GM19438 (cell line): ENCODE results near the gene DDC.

ENCODE experiments used
- ATAC-seq: cut with Tn5 transposase; IDR thresholded peaks from one replicate; pipeline ENCODE4 v1.9.1; 2021; ENCODE audit warnings: low read depth; ENCODE audit not compliant: unreplicated experiment

Gene DDC

DNA sequence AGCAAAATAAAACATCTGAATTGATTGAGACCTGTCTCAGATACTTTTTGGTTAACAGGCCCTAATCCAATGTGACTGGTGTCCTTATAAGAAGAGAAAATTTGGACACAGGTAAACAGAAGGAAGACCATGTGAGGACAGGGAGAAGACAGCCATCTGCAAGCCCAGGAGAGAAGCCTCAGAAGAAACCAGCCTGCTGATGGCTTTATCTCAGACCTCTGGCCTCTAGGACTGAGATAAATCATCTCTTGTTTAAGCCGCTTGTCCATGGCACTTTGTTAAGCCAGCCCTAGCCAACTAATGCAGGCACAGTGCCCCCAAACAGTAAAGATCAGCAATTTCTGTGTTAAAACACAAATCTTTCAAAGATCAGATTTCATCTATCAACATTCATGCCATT is 73.3 kb downstream of the DDC start:
- no peak for ATAC-seq

DNA sequence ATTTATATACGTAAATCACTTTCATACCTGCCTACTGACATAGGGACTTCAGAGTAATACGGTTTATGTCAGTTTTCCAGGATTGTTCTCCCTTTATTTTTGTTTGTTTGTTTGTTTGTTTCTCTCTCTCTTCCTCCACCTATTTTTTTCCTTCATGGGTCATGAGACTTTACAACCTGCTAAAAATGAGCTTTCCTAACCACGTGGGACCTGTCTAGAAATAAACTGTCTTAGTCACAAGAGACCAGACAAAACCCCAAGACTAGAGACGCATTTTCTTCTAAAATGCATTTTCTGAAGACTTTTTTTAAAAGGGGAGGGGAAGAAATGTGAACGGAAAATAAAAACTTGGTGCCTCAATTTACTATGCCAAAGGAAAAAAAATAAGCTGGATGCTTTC is 74.0 kb downstream of the DDC start:
- ATAC-seq: no peak

DNA sequence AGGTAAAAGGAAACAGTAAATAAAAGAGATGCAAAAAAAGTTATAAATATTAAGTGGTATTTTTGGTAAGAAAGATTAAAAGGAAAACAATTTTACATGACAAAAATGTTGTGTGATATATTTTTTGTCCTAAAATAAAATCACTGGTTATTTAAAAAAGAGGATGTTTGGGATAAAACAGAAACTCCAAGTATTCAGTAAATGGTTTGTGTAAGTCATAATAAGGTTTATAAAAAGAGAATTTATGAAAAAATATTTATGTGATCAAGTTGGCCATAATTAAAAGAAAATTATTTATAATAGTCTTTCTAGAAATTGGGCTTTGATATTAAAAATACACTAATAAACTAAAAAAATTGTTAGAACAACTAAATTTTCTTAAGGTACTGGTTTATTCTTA is 76.8 kb downstream of the DDC start:
- no peak for ATAC-seq

DNA sequence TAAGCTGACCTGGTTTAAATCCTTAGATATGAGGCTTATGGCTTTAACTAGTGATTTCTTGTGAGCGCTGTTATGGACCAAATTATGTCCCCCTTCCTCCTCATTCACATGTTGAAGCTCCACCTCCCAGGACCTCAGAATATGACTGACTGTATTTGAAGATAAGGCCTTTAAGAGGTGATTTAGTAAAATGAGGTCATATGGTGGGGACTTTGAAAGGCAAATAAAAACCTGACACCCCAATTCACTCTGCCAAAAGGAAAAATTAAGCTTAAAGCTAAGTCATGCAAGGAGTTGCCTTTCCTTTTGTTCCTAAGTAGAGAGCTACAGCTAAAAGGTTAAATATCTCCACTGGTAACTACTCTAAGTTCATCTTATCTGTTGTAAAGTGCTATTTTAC is 78.7 kb downstream of the DDC start:
- no peak for ATAC-seq

DNA sequence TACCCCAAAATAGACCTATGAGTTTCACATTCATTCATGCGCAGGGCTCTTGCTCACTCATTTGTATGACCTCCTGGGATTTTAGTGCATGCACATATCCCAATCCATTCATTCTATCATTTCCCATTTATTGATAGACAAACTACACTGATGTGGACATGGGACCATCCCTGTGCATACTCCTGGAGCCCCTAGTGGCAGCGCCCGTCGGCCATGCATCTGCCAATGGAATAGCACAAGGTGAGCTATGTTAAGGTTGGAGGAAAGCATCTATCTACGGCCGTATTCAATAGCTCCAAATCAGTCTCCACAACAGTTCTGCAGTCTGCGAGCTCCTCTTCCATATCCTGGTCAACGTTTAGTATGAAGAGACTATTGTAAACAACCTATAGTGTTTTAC is 83.3 kb downstream of the DDC start:
- no peak for ATAC-seq

DNA sequence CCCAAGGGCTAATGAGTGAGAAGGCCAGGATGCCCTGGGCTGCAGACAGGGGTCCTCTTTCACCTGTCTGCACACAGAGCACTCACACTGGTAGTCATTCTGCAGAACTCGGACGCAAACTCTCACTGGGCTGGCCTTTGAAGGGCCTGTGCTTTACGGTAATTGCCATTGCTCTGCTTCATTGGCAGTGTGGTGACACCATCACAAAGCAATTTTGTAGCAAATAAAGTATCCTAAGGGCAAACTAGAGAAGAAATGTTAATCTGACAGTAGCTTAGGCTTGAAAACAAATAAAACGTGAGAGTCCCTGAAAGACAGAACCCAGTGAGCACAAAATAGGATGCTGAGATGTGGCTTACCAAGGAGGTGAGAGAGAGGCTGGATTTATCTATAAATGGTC is 84.4 kb downstream of the DDC start:
- ATAC-seq: no peak

DNA sequence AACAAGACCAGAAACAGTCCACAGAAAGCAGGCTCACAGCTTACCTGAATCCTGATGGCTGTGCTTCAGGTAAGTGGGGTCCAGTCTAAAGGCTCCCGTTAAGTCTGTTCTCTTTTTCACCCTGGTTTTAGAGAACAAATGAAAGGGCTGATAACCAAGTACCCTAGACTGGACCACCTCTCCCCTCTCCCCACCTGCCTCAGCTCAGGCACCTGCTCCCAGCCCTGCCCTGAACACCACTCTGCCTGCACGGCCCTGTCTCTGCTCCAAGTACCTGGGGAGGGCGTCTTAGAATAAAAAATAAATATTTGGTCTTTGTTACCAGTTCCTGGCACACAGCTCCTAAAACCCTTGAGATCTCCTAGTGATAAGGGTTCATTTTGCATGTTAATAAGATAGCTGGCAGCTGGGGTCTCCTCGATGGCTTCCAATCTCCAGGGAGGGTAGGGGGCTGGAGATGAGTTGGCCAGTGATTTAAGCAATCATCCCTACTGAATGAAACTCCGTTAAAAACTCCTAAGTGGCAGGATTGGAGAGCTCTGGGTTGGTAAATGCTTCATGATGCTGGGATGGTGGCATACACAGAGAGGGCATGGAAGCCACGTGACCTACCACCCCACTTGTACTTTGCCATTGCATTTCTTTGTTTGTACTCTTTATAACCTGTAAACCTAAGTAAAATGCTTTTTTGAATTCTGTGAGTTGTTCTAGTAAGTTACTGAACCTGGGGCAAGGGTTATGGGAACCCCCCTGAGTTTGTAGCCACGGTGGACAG is 85.3 kb downstream of the DDC start:
- ATAC-seq: no peak

DNA sequence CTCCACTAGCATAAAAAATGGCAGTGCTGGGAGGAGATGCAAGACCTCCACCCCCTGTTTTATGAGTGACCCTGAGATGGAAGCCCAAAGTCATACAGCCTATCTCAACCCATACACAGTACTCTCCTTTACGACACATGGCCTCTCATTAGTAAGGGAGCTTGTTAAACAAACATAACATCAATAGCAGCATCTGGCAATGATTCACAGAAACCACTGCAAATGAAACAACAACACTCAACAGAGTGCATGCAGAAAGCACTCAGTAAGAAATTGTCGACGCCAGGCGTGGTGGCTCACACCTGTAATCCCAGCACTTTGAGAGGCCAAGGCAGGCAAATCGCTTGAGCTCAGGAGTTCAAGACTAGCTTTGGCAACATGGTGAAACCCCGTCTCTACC is 87.6 kb downstream of the DDC start:
- no peak for ATAC-seq

DNA sequence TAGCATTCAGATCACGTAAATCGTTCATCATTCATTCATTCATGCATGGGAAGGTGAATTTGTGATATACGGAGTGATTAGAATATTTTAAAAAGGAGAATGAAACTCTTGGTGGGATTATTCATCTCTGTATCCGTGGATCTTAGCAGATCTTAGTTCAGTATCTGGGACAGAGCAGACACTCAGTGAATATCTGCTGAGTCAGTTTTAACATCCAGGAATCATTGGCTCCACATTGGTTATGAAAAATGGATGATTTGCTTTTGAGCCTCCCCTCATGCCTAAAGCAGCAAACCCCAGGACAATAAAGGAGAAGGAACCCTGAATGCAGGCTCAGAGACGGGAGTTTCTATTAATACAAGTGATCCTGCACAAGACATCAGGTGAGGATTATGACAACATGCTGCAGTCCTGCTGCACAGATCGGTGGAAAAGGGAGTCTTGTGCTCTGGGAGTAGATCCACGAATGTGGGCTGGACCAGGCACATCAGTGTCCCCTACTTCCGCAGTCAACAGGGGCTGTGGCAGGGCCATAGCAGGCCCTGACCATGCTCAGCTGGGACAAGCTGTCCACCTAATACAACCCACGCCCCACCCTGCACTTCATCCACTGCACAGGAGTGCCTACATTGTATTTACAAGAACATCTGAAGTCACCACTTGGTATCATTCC is 88.1 kb downstream of the DDC start:
- ATAC-seq: no peak

DNA sequence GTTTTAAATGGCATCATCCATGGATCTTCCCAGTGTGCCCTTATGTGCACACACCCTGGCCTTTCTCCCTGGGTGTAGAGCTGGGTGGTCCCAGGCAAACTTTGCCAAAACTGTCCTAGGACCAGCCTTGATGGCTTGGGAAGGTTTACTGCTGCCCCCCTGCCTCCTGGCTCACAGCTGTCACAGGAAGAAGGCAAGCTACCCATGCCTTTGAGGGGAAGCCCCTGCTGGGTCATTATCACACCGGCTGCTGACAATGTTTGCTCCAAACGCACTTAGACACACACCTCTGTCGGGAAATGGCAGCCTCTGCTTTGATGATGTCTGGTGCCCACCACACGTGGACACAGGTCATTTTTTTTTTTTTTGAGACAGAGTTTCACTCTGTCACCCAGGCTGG is 89.9 kb downstream of the DDC start:
- ATAC-seq: peak; percentile 61

DNA sequence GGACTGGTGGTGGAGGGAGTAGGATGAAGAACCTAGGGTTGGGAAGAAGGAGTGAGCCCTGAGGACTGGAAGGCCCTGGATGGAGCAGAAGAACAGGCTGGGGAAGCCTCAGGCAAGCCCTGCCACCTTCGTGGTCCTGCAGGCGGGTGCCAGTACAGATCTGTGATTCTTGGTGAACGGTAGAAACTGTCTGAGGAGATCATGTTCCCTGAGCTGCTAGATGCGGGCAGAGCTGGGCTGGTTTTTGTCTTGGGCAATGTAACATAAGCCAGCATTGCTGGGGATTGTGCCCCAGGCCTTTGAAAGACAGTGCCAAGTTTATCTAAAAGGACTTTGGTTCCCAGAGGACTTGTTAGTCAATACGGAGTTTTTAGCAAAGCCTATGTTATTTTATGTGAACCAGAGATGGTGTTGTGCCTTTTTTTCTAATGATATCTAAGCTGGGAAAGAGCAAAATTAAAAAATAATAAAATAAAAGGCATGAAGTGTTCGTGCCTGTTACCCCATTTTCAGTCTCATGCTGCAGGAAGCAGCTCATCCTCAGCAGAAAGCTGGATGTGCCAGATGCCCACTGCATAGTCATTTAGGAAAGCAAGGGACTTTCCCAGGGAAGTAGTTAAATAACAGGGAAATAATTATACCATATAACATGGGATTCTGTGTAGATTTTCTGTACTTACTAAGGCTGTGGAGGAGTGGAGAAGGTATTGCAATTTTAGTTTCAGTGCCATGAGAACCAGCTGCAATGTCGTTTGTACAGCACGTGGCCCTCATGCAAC is 90.6 kb downstream of the DDC start:
- ATAC-seq: no peak

DNA sequence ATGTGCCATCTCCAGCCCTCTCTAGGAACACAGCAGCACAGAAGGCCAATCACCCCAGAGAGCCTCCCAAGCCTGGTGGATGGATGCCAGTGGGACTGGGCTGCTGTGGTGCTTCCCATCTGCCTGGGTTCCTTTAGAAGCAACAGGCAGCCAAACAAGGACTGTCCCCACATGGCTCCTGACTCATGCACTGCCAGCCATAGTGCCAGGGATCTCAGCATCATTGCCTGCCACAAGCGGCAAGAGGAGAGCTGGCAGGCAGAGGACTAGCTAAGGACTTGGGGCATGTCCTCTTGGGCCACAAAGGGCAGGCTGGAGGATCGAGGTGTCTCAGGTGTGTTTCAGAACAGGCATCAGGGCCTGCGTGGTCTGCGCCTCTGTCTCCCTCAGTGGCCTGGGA is 91.7 kb downstream of the DDC start:
- ATAC-seq: no peak

DNA sequence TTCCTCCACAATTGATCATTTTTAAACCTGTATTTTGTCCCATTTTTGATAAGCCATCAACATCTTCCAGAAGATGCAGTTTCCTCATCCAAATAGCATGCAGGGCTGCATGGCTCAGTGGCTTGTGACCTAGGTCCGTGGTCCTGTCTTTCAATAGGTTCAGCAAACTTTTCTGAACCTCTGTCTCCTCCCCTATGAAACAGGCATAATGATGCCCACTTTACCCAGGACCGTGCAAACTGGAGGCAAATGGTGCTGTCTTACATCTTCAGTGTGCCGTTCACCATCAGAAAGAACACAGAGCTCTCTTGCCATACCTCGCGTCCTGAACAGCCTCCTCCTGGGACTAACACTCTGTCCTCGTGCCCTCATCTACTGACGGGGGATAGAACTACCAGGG is 92.8 kb downstream of the DDC start:
- no peak for ATAC-seq

DNA sequence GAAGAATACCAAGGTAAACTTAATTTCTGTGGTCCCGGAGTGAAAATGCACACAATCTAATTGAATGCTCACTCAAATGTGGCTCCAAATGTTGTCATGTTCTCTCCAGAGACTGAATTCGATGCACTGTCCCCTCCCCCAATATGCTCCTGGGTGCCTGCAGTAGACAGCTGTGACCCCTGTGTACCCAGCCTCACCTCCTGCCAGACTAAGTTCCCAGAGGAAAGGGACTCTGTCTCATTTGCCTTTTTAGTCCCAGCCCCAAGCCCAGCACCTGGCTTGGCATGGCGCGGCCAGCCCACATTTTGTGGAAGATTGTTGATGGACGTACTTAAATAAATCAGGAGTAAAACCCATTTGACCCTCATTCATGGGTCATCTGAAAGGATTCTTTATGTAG is 93.2 kb downstream of the DDC start:
- no peak for ATAC-seq

DNA sequence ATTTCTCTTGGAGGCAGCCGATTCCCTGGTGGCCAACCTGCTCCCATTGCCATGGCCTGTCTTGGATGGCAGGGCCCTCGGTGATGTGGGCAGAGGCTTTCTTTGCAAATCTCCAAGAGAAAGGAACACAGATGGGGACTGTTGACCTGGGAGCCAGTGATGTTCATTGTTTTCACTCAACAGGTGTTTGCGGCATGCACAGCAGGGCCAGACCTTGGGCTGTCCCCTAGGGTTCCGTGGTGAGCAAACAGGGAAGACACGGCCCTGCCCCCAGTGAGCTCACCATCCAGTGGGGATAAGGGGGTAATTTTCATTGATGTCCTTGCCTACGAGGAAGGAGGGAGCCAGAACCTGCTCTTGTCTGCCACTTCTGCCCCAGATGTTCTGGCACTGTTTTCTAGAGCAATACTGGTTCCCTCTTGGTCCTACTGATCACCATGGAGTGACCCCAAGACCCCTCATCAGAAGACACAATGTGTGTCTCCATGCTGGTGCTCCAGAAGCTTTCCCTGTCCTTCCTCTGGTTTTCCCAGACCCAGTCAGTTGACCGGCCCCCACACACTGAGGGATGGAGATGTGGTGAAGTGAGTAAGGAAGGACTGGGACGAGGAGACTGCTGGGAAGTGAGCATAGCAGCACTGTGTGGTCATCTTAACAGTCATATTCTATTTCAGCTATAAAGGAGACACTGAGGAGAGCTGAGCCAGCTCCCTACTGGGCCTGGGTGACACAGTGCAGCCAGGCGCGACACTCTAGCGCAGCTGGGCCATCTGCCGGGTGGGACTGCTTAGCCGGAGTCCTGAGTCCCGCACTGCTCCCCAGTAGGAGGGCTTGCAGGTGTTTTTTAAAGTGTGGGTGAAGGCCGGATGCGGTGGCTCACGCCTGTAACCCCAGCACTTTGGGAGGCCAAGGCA is 94.7 kb downstream of the DDC start:
- no peak for ATAC-seq

DNA sequence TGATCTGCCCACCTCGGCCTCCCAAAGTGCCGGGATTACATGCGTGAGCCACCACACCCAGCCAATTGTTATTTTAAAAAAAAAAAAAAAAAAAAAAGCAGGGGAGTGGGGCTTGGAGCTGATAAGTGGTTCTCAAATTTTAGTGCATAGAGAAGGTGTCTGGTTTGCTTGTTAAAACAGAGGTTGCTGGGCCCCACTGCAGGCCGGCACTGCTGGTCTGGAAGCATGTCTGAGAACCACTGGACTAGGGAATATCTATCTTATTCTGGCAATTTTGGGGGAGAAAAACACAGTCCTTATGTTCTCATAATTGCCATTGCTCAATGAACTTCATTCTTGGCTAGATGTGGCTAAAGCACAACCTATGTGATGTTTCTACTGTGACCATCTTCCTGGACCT is 96.0 kb downstream of the DDC start:
- ATAC-seq: no peak

DNA sequence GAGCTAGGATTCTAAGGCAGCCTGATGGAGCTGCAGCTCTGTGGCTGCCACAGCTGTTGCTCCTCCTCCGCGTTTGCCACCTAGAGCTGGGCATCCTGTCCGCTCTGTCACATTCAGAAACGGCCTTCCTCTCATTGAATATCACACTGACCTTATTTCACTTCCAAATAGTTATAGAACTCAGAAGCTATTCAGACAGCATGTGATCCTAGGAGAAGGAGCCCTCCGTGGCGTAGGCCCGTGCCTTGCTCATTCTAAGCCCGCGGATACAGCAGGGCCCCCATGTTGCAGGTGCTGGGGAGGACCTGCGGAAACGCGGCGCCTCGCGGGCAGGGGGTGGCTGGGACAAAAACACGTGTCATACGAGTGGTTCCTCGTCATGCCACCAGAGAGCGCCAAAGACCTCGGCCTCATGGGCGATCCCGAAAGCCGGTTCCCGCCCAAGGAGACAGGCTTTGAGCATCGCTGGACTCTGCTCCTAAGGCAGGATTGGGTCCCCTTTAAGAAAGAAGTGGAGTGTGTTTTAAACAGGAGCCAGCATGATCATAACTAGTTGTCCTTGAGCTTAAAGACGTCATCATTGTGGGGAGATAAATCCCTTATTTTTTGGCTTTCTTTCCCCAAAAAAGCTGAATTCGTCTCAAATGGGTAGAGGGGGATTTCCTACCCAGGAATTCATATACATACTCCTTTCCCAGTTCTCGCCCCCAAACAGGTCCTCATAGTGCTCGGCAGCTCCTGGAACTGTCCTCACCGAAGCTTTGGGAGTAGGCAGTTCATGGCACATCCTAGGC is 97.2 kb downstream of the DDC start:
- peak; percentile 90 for ATAC-seq

DNA sequence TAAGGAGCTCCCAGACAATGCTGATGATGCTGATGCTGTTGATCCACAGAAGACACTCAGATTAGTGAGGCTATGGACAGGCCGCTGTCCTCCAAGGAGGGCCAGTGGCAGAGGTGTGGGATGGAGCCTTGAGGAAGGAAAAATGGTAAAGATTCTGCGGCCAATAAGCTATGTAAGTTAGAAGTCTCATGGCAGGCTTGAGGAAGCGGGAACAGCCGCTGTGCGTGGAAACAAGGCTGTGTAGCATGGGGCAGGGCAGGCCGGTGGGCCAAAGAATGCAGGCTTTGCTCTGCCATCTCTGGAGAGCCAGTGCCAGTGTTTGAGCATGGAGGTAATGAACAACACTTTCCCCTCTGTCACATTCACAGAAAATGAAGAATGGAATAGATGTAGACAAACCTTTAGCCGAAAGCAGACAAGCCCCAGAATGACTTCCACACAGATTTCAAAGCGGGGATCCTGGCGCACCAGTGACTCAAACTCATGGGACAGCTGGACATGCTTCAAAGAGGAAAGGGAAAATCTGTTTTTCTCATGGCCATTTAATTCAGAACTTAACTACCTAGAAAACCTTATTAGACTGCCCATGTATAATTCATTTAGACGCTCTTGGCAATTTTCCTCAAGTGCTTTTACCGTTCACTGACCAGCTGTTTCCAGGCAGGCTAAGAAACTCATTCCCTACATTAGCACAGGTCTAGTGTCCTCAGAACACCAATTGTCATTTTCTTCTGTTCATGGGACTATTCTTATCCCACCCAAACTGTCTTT is 98.2 kb downstream of the DDC start:
- ATAC-seq: no peak

DNA sequence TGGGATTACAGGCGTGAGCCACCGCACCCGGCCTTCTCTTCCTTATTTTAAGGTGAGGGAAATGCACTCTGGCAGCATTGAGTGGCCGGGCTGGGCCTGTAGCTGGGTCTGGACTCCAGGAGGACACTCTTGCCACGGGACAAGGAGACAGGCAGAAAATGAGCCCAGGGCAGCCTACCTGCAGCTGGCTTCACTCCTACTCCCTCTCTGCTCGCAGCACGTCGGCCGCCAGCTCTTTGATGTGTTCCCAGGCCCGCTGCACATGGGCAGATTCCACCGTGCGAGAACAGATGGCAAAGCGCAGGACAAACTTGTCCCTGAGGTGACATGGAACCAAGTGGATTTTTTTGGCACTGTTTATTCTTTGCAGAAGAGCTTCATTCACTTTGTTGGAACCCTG is 102.2 kb downstream of the DDC start:
- ATAC-seq: no peak
